Activated CD4-positive, alpha-beta T cell treated with anti-CD3 and anti-CD28 coated beads for 36 hours (primary cell): ENCODE results near the gene CCDC127. TPM values are rescaled to one million over a fixed set of nuclear protein-coding genes. Genes with fewer than 3 reads are reported as not detected.

Experiments
- ATAC-seq: fragments of 200-7000 bp; cut with Tn5 transposase; one replicate; pipeline ENCODE4 v1.10.0; 2021; ENCODE audit warnings: mild to moderate bottlenecking, moderate library complexity
- CTCF ChIA-PET: fragments of 350-600 bp; sonication (Branson Sonifier 250); formaldehyde crosslinking; loops from one replicate; lab custom pipeline; 2021; ENCODE audit warnings: antibody characterized with exemption; lab: Charles Lee
- POLR2A ChIA-PET: fragments of 350-600 bp; sonication (Branson Sonifier 250); formaldehyde crosslinking; loops from one replicate; lab custom pipeline; 2021; ENCODE audit warnings: antibody characterized with exemption, inconsistent platforms; lab: Charles Lee
- DNase-seq: peaks from one replicate; pipeline ENCODE4 v3.0.0-alpha.2; 2020
- H3K27ac Mint-ChIP-seq: one replicate; pipeline ENCODE4 v1.8.0; 2021; ENCODE audit warnings: mixed read lengths
- H3K27me3 Mint-ChIP-seq: one replicate; pipeline ENCODE4 v1.8.0; 2021; ENCODE audit warnings: mixed read lengths
- H3K36me3 Mint-ChIP-seq: one replicate; pipeline ENCODE4 v1.8.0; 2021; ENCODE audit warnings: low read depth, mixed read lengths
- H3K4me1 Mint-ChIP-seq: one replicate; pipeline ENCODE4 v1.8.0; 2021; ENCODE audit warnings: mixed read lengths
- H3K4me3 Mint-ChIP-seq: one replicate; pipeline ENCODE4 v1.8.0; 2021; ENCODE audit warnings: mild to moderate bottlenecking, moderate library complexity, mixed read lengths
- H3K9me3 Mint-ChIP-seq: one replicate; pipeline ENCODE4 v1.8.0; 2021; ENCODE audit warnings: low read depth, mixed read lengths
- intact Hi-C, 2 experiments: fragments of 100-400 bp; cut with DNase I in 1 of 2; cut with micrococcal nuclease in 1 of 2; formaldehyde crosslinking; loops; one replicate each; pipeline versions ENCODE4 v1.14.2 to v1.15.1; 2022 to 2024; cut with DNase I, micrococcal nuclease
- total RNA-seq, 2 experiments: library from RNA; stranded (reverse); gene quantifications; one replicate each; pipeline ENCODE4 v1.2.3, GENCODE V29; 2021

Gene CCDC127
- total RNA-seq, 2 experiments from 2014 or later, result 6.0 to 7.0 TPM

GRCh38 chr5:161803-162110 is 56.2 kb downstream of the CCDC127 start:
- intact Hi-C loops, result no loop called here
- ChIA-PET POLR2A (no interaction called here), CTCF (no interaction called here)
- no peaks in the 10 kb centered on the region for H3K36me3 Mint-ChIP-seq
- no peak for ATAC-seq
- DNase-seq, result no peak
- H3K4me3 Mint-ChIP-seq, result no peak overlapping the region
- H3K27me3 Mint-ChIP-seq, result peaks cover 4% of the 10 kb centered on the region
- no peak overlapping the region for H3K27ac Mint-ChIP-seq
- H3K9me3 Mint-ChIP-seq, result no peaks in the 10 kb centered on the region
- H3K4me1 Mint-ChIP-seq, result no peaks in the 10 kb centered on the region

- no peak overlapping the region for H3K27ac Mint-ChIP-seq
- H3K27me3 Mint-ChIP-seq, result peaks cover 4% of the 10 kb centered on the region
- H3K4me3 Mint-ChIP-seq, result no peak overlapping the region
- H3K4me1 Mint-ChIP-seq, result no peaks in the 10 kb centered on the region
- intact Hi-C loops, result no loop called here
- no peaks in the 10 kb centered on the region for H3K36me3 Mint-ChIP-seq
- no peak for ATAC-seq
- H3K9me3 Mint-ChIP-seq, result no peaks in the 10 kb centered on the region
- DNase-seq, result no peak
- ChIA-PET CTCF (no interaction called here), POLR2A (no interaction called here)
These were observed 56.8 kb downstream of the CCDC127 start for GRCh38 chr5:160921-161802.

- Mint-ChIP-seq H3K4me3 (no peak overlapping the region), H3K9me3 (no peaks in the 10 kb centered on the region), H3K27ac (no peak overlapping the region), H3K36me3 (no peaks in the 10 kb centered on the region), H3K4me1 (no peaks in the 10 kb centered on the region), H3K27me3 (peaks cover 4% of the 10 kb centered on the region)
- ChIA-PET POLR2A (no interaction called here), CTCF (no interaction called here)
- ATAC-seq, result no peak
- intact Hi-C loops, result no loop called here
- no peak for DNase-seq
These were observed 57.8 kb downstream of the CCDC127 start for GRCh38 chr5:160173-160510.

GRCh38 chr5:159448-160172 is 58.3 kb downstream of the CCDC127 start:
- intact Hi-C loops, result no loop called here
- H3K4me3 Mint-ChIP-seq, result no peak overlapping the region
- H3K27me3 Mint-ChIP-seq, result peaks cover 4% of the 10 kb centered on the region
- H3K36me3 Mint-ChIP-seq, result no peaks in the 10 kb centered on the region
- DNase-seq (no peak), ATAC-seq (no peak)
- H3K27ac Mint-ChIP-seq, result no peak overlapping the region
- H3K4me1 Mint-ChIP-seq, result no peaks in the 10 kb centered on the region
- ChIA-PET POLR2A (no interaction called here), CTCF (no interaction called here)
- H3K9me3 Mint-ChIP-seq, result no peaks in the 10 kb centered on the region

- DNase-seq (no peak), ATAC-seq (no peak)
- Mint-ChIP-seq H3K4me3 (no peak overlapping the region), H3K36me3 (no peaks in the 10 kb centered on the region), H3K4me1 (no peaks in the 10 kb centered on the region), H3K27me3 (peaks cover 4% of the 10 kb centered on the region), H3K9me3 (no peaks in the 10 kb centered on the region), H3K27ac (no peak overlapping the region)
- intact Hi-C loops, result no loop called here
- ChIA-PET CTCF (no interaction called here), POLR2A (no interaction called here)
These were observed 59.0 kb downstream of the CCDC127 start for GRCh38 chr5:158807-159447.

- H3K4me3 Mint-ChIP-seq, result no peak overlapping the region
- CTCF ChIA-PET, result no interaction called here
These were observed 60.2 kb downstream of the CCDC127 start for GRCh38 chr5:157801-158200.

GRCh38 chr5:157126-157715 is 60.7 kb downstream of the CCDC127 start:
- CTCF ChIA-PET, result no interaction called here
- no peaks in the 10 kb centered on the region for H3K9me3 Mint-ChIP-seq
- no peak for ATAC-seq
- no peaks in the 10 kb centered on the region for H3K4me1 Mint-ChIP-seq
- DNase-seq, result no peak
- intact Hi-C loops, result no loop called here
- no peak overlapping the region for H3K27ac Mint-ChIP-seq
- H3K4me3 Mint-ChIP-seq, result no peak overlapping the region
- POLR2A ChIA-PET, result no interaction called here
- H3K36me3 Mint-ChIP-seq, result no peaks in the 10 kb centered on the region
- peaks cover 4% of the 10 kb centered on the region for H3K27me3 Mint-ChIP-seq

More at GRCh38 chr5:157801-158200, 60.2 kb downstream of the CCDC127 start:
- Mint-ChIP-seq H3K27ac (no peak overlapping the region), H3K9me3 (no peaks in the 10 kb centered on the region), H3K4me1 (no peaks in the 10 kb centered on the region), H3K36me3 (no peaks in the 10 kb centered on the region), H3K27me3 (peaks cover 4% of the 10 kb centered on the region)
- ATAC-seq (no peak), DNase-seq (no peak)
- intact Hi-C loops, result no loop called here
- POLR2A ChIA-PET, result no interaction called here

- DNase-seq, result no peak
- no peak for ATAC-seq
- Mint-ChIP-seq H3K27ac (no peak overlapping the region), H3K36me3 (no peaks in the 10 kb centered on the region), H3K4me3 (no peak overlapping the region), H3K27me3 (peaks cover 4% of the 10 kb centered on the region), H3K9me3 (no peaks in the 10 kb centered on the region), H3K4me1 (no peaks in the 10 kb centered on the region)
- ChIA-PET POLR2A (no interaction called here), CTCF (no interaction called here)
- intact Hi-C loops, result no loop called here
These were observed 61.4 kb downstream of the CCDC127 start for GRCh38 chr5:156411-157072.

GRCh38 chr5:155651-156410 is 62.1 kb downstream of the CCDC127 start:
- no peak overlapping the region for H3K4me3 Mint-ChIP-seq
- peaks cover 3% of the 10 kb centered on the region for H3K27me3 Mint-ChIP-seq
- no peaks in the 10 kb centered on the region for H3K4me1 Mint-ChIP-seq
- POLR2A ChIA-PET, result no interaction called here
- ATAC-seq (no peak), DNase-seq (no peak)
- no peaks in the 10 kb centered on the region for H3K9me3 Mint-ChIP-seq
- H3K27ac Mint-ChIP-seq, result no peak overlapping the region
- CTCF ChIA-PET, result no interaction called here
- no peaks in the 10 kb centered on the region for H3K36me3 Mint-ChIP-seq
- intact Hi-C loops, result no loop called here

GRCh38 chr5:154826-155225 is 63.1 kb downstream of the CCDC127 start:
- H3K4me1 Mint-ChIP-seq, result no peaks in the 10 kb centered on the region
- intact Hi-C loops, result no loop called here
- no peaks in the 10 kb centered on the region for H3K36me3 Mint-ChIP-seq
- ATAC-seq (no peak), DNase-seq (no peak)
- ChIA-PET CTCF (no interaction called here), POLR2A (no interaction called here)
- no peaks in the 10 kb centered on the region for H3K9me3 Mint-ChIP-seq
- no peak overlapping the region for H3K27ac Mint-ChIP-seq
- H3K4me3 Mint-ChIP-seq, result no peak overlapping the region
- H3K27me3 Mint-ChIP-seq, result no peaks in the 10 kb centered on the region

- no peak overlapping the region for H3K27ac Mint-ChIP-seq
- CTCF ChIA-PET, result no interaction called here
- H3K36me3 Mint-ChIP-seq, result no peaks in the 10 kb centered on the region
- no peaks in the 10 kb centered on the region for H3K4me1 Mint-ChIP-seq
- H3K27me3 Mint-ChIP-seq, result no peaks in the 10 kb centered on the region
- POLR2A ChIA-PET, result no interaction called here
- intact Hi-C loops, result no loop called here
- no peak for ATAC-seq
- no peak for DNase-seq
- no peaks in the 10 kb centered on the region for H3K9me3 Mint-ChIP-seq
- no peak overlapping the region for H3K4me3 Mint-ChIP-seq
These were observed 63.7 kb downstream of the CCDC127 start for GRCh38 chr5:154236-154635.
